OCI-LY7 (cell line): ENCODE results near the gene S100A7.

Experiments
- CTCF ChIP-seq: fragments of 200-600 bp; sonication (generic); conservative IDR thresholded peaks from 2 replicates; pipeline ENCODE4 v1.5.1; 2014; ENCODE audit warnings: mild to moderate bottlenecking, antibody characterized with exemption, low read length, moderate library complexity, mixed read lengths
- EZH2phosphoT487 ChIP-seq: fragments of 200-600 bp; sonication (generic); IDR thresholded peaks from 2 replicates; pipeline ENCODE4 v1.6.1; 2018; ENCODE audit warnings: low read depth, borderline replicate concordance, mild to moderate bottlenecking, mixed run types, antibody characterized with exemption, low read length, moderate library complexity, mixed read lengths

GRCh38 chr1:153447498-153448170 is 12.8 kb downstream of the S100A7 start:
- no peak for TF ChIP-seq CTCF
- no peak for TF ChIP-seq EZH2phosphoT487
